SK-N-SH treated with all-trans-retinoic acid at 6 μM for 48 hours (cell line): ENCODE data around the gene TMEM203.

Experiments used
- ATAC-seq: fragments of 200-7000 bp; cut with Tn5 transposase; 3 replicates; pipeline ENCODE4 v1.9.1; 2020; ENCODE audit warnings: mild to moderate bottlenecking, moderate library complexity
- ARNTL ChIP-seq: fragments of 450-650 bp; formaldehyde crosslinking; IDR thresholded peaks from 2 replicates; pipeline ENCODE4 v1.5.0; 2020; ENCODE audit warnings: low read depth, mild to moderate bottlenecking, moderate library complexity, borderline replicate concordance
- BACH2 ChIP-seq: fragments of 250-450 bp; sonication (Bioruptor Pico); IDR thresholded peaks from 2 replicates; pipeline ENCODE4 v1.9.0; 2021; ENCODE audit warnings: mild to moderate bottlenecking, borderline replicate concordance
- CREB5 ChIP-seq: fragments of 250-450 bp; sonication (Bioruptor Pico); IDR thresholded peaks from 2 replicates; pipeline ENCODE4 v1.5.1; 2020; ENCODE audit warnings: low read depth, mild to moderate bottlenecking, moderate library complexity
- CSRNP3 ChIP-seq: fragments of 250-450 bp; sonication (Bioruptor Pico); IDR thresholded peaks from 2 replicates; pipeline ENCODE4 v1.5.1; 2021; ENCODE audit warnings: mild to moderate bottlenecking, moderate library complexity
- ESRRG ChIP-seq: fragments of 250-450 bp; sonication (Bioruptor Pico); IDR thresholded peaks from 2 replicates; pipeline ENCODE4 v1.6.1; 2021; ENCODE audit warnings: mild to moderate bottlenecking
- ISL1 ChIP-seq: fragments of 250-450 bp; sonication (Bioruptor Pico); IDR thresholded peaks from 2 replicates; pipeline ENCODE4 v2.1.2; 2022; ENCODE audit warnings: mild to moderate bottlenecking, moderate library complexity
- PPARA ChIP-seq: fragments of 250-450 bp; sonication (Bioruptor Pico); IDR thresholded peaks from 2 replicates; pipeline ENCODE4 v1.5.0; 2020; ENCODE audit warnings: mild to moderate bottlenecking, borderline replicate concordance
- RARB ChIP-seq: fragments of 250-450 bp; sonication (Bioruptor Pico); IDR thresholded peaks from 2 replicates; pipeline ENCODE4 v1.8.0; 2021; ENCODE audit warnings: mild to moderate bottlenecking, moderate library complexity
- SNAI2 ChIP-seq: fragments of 250-450 bp; sonication (Bioruptor Pico); IDR thresholded peaks from 2 replicates; pipeline ENCODE4 v1.5.0; 2020; ENCODE audit warnings: mild to moderate bottlenecking, moderate library complexity
- TOX ChIP-seq: fragments of 250-450 bp; sonication (Bioruptor Pico); IDR thresholded peaks from 2 replicates; pipeline ENCODE4 v1.8.0; 2021; ENCODE audit warnings: mild to moderate bottlenecking, moderate library complexity, borderline replicate concordance
- TSHZ2 ChIP-seq: fragments of 250-450 bp; sonication (Bioruptor Pico); IDR thresholded peaks from 2 replicates; pipeline ENCODE4 v1.5.0; 2020; ENCODE audit warnings: mild to moderate bottlenecking, moderate library complexity
- ZC3H10 ChIP-seq: fragments of 250-450 bp; sonication (Bioruptor Pico); IDR thresholded peaks from 2 replicates; pipeline ENCODE4 v1.5.1; 2021; ENCODE audit warnings: mild to moderate bottlenecking, moderate library complexity
- ZFP30 ChIP-seq: fragments of 450-650 bp; formaldehyde crosslinking; IDR thresholded peaks from 2 replicates; pipeline ENCODE4 v1.5.0; 2022; ENCODE audit warnings: mild to moderate bottlenecking, moderate library complexity
- ZNF70 ChIP-seq: fragments of 450-650 bp; formaldehyde crosslinking; IDR thresholded peaks from 2 replicates; pipeline ENCODE4 v1.5.0; 2020; ENCODE audit warnings: mild to moderate bottlenecking, moderate library complexity
- ZNF8 ChIP-seq: fragments of 450-650 bp; formaldehyde crosslinking; IDR thresholded peaks from 2 replicates; pipeline ENCODE4 v1.5.0; 2020; ENCODE audit warnings: mild to moderate bottlenecking, moderate library complexity

TMEM203 gene

DNA sequence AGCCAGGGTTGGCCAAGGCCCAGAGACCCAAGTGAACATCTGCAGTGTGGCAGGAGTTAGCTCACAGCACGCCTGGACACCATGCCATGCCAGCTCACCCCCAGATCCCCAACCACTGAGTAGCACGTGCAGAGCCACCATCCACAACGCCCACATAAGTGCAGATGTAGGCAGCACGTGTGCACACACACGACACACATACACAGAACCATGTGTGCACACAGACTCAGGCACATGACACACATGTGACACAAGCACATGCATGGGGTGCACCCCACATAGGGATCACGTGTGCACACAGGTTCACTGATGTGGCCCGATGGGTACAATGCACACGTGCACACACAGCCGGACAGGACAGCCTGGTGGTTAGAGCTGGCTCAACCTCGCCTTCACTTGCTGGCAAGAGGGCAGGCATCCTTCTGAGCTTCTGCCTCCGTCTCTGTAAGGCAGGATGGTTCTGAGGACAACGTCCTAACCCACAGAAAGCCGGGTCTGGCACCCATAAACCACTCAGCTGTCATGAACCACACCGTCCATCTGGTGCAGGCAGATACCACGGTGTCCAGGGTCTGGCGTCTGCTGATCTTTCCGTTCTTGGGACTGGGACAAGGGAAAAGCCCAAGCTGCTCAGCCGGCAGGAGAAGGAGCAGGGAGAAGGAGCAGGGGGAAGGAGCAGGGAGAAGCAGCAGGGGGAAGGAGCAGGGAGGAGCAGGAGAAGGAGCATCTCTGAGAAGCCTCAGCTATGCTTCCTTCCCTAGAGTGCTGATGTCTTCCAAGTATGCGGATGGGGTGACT is 47.6 kb downstream of the TMEM203 start:
- TF ChIP-seq PPARA (CRISPR knock-in tag) (no peak), CSRNP3 (CRISPR knock-in tag) (no peak), ZNF8 (CRISPR knock-in tag) (no peak), ISL1 (no peak), TOX (CRISPR knock-in tag) (no peak), ZNF70 (CRISPR knock-in tag) (no peak), ARNTL (CRISPR knock-in tag) (no peak), RARB (CRISPR knock-in tag) (no peak), TSHZ2 (CRISPR knock-in tag) (no peak), SNAI2 (no peak)
- no peak for ATAC-seq

GRCh38 chr9:137156567-137157375 is 48.7 kb downstream of the TMEM203 start:
- TF ChIP-seq ZFP30 (CRISPR knock-in tag) (no peak), CREB5 (CRISPR knock-in tag) (no peak), ZNF8 (CRISPR knock-in tag) (no peak), BACH2 (CRISPR knock-in tag) (no peak), ARNTL (CRISPR knock-in tag) (no peak), ESRRG (no peak), ZC3H10 (CRISPR knock-in tag) (no peak), SNAI2 (no peak)
- TF ChIP-seq, all 23 proteins: peak for 0

More at GRCh38 chr9:137156567-137157375, 48.7 kb downstream of the TMEM203 start:
- no peak for ATAC-seq
